AG10803 (cell line): Measurements from ENCODE around the gene ADCY7.

Source experiments
- DNase-seq: peaks from one replicate; pipeline ENCODE4 v3.0.0; 2010; ENCODE audit warnings: low read depth
- H3K4me3 ChIP-seq: 2 replicates; pipeline ENCODE4 v1.5.1; 2011; ENCODE audit warnings: mild to moderate bottlenecking, low read length, control low read depth
- TF ChIP-seq, protein P1 (sequence below): conservative IDR thresholded peaks from 2 replicates; pipeline ENCODE4 v1.5.1; 2011; ENCODE audit warnings: mild to moderate bottlenecking, low read length, control low read depth, inconsistent platforms

Gene ADCY7

DNA sequence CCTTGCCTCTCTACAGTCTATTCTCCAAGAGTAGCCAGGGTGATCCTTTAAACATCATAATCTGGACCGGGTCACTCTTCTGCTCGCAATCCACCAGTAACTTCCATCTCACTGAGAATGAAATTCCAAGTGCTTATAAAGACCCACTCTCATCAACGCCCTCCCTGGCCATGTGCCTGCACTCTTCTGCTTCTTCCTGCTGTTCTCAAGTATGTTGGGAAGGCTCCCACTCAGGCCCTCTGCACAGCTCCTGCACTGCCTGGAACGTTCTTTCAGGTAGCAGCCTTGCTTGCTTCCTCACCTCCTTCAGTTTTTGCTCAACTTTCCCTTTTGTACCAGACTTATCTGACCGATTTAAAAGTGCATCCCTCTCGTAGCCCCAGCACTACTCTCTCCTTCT lies 58.0 kb downstream of the ADCY7 start:
- no peak overlapping the region for H3K4me3 ChIP-seq
- DNase-seq = no peak
- TF ChIP-seq, protein P1, sequence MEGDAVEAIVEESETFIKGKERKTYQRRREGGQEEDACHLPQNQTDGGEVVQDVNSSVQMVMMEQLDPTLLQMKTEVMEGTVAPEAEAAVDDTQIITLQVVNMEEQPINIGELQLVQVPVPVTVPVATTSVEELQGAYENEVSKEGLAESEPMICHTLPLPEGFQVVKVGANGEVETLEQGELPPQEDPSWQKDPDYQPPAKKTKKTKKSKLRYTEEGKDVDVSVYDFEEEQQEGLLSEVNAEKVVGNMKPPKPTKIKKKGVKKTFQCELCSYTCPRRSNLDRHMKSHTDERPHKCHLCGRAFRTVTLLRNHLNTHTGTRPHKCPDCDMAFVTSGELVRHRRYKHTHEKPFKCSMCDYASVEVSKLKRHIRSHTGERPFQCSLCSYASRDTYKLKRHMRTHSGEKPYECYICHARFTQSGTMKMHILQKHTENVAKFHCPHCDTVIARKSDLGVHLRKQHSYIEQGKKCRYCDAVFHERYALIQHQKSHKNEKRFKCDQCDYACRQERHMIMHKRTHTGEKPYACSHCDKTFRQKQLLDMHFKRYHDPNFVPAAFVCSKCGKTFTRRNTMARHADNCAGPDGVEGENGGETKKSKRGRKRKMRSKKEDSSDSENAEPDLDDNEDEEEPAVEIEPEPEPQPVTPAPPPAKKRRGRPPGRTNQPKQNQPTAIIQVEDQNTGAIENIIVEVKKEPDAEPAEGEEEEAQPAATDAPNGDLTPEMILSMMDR = no peak

DNA sequence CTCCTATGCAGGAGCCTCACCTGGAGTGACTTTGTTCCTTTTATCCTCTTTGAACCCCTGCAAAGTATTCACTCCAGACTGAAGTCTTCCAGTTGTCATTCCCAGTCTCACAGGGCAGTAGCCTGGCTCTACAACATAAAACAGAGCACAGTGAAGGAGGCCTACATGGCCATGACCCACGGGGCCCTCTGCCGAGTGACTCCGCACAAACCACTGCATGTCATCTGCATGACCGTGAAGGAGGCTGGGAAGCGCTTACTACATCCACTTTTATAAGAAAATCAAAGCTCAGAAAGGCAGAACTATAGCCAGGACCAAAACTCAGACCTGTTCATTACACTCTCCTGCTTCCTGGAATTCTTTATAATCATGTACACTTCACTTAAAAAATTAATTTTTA lies 59.9 kb downstream of the ADCY7 start:
- TF ChIP-seq, protein P1 = no peak
- no peak for DNase-seq
- no peak overlapping the region for H3K4me3 ChIP-seq

DNA sequence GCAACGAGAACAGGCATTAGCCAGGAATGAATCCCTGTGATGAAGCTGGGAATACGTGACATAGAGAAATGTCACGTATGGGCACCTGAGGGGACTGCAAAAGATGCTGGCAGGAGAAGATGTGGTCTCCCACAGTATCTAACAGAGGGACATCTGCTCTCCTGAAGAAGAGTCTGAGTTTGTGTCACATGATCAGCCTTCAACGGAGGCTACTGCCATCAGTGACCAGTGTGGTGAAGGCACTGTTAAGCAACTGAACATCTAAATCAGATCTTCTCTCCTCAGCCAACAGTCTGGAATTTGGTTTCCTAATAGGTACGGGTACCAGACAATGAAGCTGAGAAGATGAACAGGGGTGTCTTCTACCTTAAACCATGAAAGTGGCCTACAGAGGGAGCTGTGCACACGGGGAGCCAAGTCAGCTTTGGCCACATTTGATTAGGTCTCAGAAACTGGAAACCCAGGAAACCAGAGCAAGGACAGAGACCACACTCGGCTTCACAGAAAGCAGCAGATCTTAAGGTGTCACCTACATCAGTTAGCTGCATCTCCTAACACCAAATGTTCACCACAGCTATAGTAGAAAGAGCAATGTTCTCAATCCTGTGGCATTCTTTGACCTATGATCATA lies 60.6 kb downstream of the ADCY7 start:
- H3K4me3 ChIP-seq = no peak overlapping the region
- peak; percentile 40 for DNase-seq
- TF ChIP-seq, protein P1 = peak; percentile 74

DNA sequence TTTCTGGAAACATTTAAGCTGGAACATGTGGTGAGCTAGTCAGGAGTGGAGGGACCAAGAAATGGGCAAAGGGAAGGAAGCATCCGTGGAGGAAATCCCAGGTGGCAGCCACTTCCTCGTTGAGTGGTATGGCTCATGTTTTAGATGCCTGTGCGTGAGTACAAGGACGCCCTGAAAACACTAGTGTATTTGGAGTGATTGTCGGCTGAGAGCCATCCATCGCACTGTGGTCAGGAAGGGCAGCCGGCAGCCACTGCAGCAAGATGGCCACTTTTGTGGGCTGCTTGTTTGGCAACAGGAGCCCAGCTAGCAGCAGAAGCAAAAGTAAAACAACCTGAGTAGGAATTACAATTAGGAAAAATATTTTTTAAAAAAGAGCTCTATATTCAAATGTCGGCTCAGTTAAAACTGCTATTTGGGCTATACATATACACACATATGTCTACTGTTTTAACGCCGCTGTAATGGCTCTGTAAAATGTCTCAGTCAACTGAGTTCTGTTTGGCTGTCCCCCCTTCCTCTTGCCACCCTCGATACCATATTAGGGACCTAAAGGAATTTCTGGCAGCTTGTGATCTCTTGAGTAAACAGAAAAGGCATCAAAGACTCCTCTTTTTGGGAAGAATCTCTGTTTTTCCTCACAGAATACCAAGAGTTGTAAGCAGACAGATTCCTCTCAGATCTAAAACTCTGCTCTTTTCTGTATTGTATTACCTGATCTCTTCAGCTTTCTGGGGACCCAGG lies 63.3 kb downstream of the ADCY7 start:
- no peak overlapping the region for H3K4me3 ChIP-seq
- TF ChIP-seq, protein P1 = no peak
- no peak for DNase-seq

DNA sequence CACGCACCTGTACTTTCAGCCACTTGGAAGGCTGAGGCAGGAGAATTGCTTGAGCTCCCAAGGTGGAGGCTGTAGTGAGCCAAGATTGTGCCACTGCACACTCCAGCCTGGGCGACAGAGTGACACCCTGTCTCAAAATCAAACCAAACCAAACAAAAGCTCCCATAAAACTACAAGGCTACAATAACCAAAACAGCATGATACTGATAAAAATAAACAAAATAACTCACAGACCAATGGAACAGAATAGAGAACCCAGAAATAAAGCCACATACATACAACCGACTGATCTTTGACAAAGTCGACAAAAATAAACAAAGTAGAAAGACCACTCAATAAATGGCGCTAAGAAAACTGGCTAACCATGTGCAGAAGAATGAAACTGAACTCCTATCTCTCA lies 65.2 kb downstream of the ADCY7 start:
- TF ChIP-seq, protein P1 = no peak
- H3K4me3 ChIP-seq = no peak overlapping the region
- no peak for DNase-seq

DNA sequence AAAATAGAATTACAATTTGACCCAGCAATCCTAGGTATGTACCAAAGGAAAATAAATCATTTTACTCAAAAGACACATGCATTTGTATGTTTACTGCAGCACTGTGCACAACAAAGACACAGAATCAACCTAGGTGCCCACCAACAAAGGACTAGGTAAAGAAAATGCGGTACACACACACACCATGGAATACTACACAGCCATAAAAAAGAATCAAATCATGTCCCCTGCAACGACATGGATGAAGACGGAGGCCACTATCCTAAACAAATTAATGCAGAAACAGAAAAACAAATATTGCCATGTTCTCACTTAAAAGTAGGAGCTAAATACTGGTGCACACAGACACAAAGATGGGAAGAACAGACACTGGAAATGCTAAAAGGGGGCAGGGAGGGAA lies 66.2 kb downstream of the ADCY7 start:
- DNase-seq = no peak
- no peak overlapping the region for H3K4me3 ChIP-seq
- TF ChIP-seq, protein P1 = no peak
